22Rv1 (cell line): ENCODE measurements around the gene CTXND2.

ENCODE experiments used
- CTCF ChIP-seq: fragments of 450-650 bp; IDR thresholded peaks from 2 replicates; pipeline ENCODE4 v1.5.1; 2017; ENCODE audit warnings: mild to moderate bottlenecking
- ZFX ChIP-seq: fragments of 450-650 bp; IDR thresholded peaks from 2 replicates; pipeline ENCODE4 v1.6.1; 2017; ENCODE audit warnings: antibody characterized with exemption, borderline replicate concordance

- TF ChIP-seq CTCF (no peak), ZFX (no peak)
Observed at GRCh38 chr1:150906329-150906728, 19.4 kb downstream of the CTXND2 start.
